H1 (cell line): Measurements from ENCODE around the gene PIP5K1B. TPM values are rescaled to one million over a fixed set of nuclear protein-coding genes. Genes with fewer than 3 reads are reported as not detected.

Source experiments
- ASH2L ChIP-seq: fragments of 200-600, 300-600 bp; sonication (generic); IDR thresholded peaks from one replicate; pipeline ENCODE4 v1.7.1; 2017; ENCODE audit warnings: low read length
- BRCA1 ChIP-seq: IDR thresholded peaks from 2 replicates; pipeline ENCODE4 v1.6.1; 2012; ENCODE audit warnings: low read depth, low read length, improper control_type of control experiment
- CREB1 ChIP-seq: IDR thresholded peaks from 2 replicates; pipeline ENCODE4 v1.6.1; 2012; ENCODE audit warnings: inconsistent platforms
- EGR1 ChIP-seq: IDR thresholded peaks from 2 replicates; pipeline ENCODE4 v1.6.1; 2011; ENCODE audit warnings: low read depth, low read length, borderline replicate concordance
- POLR2A ChIP-seq, 2 experiments: IDR thresholded peaks; 1 replicate in 1 of 2; 2 replicates in 1 of 2; pipeline ENCODE4 v1.6.1; 2011; ENCODE audit warnings: low read depth in 2 of 2, low read length in 2 of 2, mild to moderate bottlenecking in 2 of 2; ENCODE audit errors: control extremely low read depth in 1 of 2
- SRF ChIP-seq: IDR thresholded peaks from 2 replicates; pipeline ENCODE4 v1.6.1; 2011; ENCODE audit warnings: mild to moderate bottlenecking, low read depth, low read length, moderate library complexity
- polyA plus RNA-seq, 7 experiments: library from polyadenylated mRNA; depleted of rRNA in 3 of 7; stranded (reverse) in 5 of 7; unstranded in 2 of 7; fragments of >200 nt in 5 of 7; fragments of 200-250 nt in 2 of 7; gene quantifications; 1 replicate in 5 of 7; 2 replicates in 1 of 7; 4 replicates in 1 of 7; pipeline versions ENCODE4 v1.2.1 to v1.2.3, GENCODE V29; 2011 to 2013; ENCODE audit warnings: missing spikeins in 2 of 7, mixed read lengths in 2 of 7
- total RNA-seq: library from RNA; stranded (reverse); fragmentation: NEBNext Ultra II Directional; extraction: Animal tissue kit (Norgen Biotek cat#: 25700); gene quantifications from 2 replicates; pipeline ENCODE4 v1.2.1, GENCODE V29; 2021
- TF ChIP-seq, protein P1 (sequence below): fragments of 300-600 bp; sonication (generic); IDR thresholded peaks from 2 replicates; pipeline ENCODE4 v1.7.1; 2012; ENCODE audit warnings: low read length, moderate library complexity, mild to moderate bottlenecking, inconsistent platforms; ENCODE audit not compliant: insufficient replicate concordance

Gene PIP5K1B
- total and polyA plus RNA-seq, 2 of the 8 experiments (the other 6 are each of a cell fraction or from before 2014, with no cell fraction given) = 4.7 to 7.7 TPM

DNA sequence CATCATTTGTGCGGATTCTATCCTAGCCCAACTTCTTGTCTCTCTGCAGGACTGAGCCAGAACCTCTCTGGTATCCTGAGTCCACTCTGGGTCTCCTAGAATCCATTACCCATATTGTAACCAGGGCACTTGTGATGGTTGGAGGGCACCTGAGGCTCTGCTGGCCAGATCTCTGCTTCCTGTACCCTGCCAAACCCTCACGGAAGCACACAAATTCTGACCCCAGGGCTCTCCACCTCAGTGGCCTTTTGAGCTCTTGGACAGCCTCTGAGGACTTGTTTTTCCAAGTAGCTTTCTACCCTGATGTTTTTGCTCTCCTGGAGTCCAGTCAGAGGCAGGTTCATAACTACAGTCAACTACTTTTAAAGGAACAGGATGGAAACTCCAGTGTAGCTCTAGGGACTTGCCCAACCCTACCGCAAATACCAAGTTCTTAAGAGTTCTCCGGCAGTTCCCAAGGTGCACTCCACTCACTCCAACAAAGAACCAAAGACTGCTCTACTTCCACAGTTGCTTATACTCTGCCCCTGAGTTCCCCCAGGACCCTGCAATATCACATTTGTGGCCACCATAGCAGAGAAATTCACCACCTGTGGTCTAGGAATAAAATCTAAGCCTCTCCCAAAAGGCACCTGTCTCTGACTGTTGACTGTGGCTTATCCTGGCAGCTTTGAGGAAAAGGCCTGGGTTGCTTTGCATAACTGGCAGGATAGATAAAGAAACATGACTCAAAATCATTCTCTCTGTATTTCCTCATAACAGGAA is 9.6 kb downstream of the PIP5K1B start (continued):
- TF ChIP-seq BRCA1 (no peak), EGR1 (no peak), SRF (no peak), POLR2A (IDR thresholded peaks at IDR 0.05; ENCODE audit: control extremely low read depth in 1 of 2, low read depth in 2 of 2, low read length in 2 of 2) (no peak), ASH2L (no peak), CREB1 (no peak)
- TF ChIP-seq, protein P1, sequence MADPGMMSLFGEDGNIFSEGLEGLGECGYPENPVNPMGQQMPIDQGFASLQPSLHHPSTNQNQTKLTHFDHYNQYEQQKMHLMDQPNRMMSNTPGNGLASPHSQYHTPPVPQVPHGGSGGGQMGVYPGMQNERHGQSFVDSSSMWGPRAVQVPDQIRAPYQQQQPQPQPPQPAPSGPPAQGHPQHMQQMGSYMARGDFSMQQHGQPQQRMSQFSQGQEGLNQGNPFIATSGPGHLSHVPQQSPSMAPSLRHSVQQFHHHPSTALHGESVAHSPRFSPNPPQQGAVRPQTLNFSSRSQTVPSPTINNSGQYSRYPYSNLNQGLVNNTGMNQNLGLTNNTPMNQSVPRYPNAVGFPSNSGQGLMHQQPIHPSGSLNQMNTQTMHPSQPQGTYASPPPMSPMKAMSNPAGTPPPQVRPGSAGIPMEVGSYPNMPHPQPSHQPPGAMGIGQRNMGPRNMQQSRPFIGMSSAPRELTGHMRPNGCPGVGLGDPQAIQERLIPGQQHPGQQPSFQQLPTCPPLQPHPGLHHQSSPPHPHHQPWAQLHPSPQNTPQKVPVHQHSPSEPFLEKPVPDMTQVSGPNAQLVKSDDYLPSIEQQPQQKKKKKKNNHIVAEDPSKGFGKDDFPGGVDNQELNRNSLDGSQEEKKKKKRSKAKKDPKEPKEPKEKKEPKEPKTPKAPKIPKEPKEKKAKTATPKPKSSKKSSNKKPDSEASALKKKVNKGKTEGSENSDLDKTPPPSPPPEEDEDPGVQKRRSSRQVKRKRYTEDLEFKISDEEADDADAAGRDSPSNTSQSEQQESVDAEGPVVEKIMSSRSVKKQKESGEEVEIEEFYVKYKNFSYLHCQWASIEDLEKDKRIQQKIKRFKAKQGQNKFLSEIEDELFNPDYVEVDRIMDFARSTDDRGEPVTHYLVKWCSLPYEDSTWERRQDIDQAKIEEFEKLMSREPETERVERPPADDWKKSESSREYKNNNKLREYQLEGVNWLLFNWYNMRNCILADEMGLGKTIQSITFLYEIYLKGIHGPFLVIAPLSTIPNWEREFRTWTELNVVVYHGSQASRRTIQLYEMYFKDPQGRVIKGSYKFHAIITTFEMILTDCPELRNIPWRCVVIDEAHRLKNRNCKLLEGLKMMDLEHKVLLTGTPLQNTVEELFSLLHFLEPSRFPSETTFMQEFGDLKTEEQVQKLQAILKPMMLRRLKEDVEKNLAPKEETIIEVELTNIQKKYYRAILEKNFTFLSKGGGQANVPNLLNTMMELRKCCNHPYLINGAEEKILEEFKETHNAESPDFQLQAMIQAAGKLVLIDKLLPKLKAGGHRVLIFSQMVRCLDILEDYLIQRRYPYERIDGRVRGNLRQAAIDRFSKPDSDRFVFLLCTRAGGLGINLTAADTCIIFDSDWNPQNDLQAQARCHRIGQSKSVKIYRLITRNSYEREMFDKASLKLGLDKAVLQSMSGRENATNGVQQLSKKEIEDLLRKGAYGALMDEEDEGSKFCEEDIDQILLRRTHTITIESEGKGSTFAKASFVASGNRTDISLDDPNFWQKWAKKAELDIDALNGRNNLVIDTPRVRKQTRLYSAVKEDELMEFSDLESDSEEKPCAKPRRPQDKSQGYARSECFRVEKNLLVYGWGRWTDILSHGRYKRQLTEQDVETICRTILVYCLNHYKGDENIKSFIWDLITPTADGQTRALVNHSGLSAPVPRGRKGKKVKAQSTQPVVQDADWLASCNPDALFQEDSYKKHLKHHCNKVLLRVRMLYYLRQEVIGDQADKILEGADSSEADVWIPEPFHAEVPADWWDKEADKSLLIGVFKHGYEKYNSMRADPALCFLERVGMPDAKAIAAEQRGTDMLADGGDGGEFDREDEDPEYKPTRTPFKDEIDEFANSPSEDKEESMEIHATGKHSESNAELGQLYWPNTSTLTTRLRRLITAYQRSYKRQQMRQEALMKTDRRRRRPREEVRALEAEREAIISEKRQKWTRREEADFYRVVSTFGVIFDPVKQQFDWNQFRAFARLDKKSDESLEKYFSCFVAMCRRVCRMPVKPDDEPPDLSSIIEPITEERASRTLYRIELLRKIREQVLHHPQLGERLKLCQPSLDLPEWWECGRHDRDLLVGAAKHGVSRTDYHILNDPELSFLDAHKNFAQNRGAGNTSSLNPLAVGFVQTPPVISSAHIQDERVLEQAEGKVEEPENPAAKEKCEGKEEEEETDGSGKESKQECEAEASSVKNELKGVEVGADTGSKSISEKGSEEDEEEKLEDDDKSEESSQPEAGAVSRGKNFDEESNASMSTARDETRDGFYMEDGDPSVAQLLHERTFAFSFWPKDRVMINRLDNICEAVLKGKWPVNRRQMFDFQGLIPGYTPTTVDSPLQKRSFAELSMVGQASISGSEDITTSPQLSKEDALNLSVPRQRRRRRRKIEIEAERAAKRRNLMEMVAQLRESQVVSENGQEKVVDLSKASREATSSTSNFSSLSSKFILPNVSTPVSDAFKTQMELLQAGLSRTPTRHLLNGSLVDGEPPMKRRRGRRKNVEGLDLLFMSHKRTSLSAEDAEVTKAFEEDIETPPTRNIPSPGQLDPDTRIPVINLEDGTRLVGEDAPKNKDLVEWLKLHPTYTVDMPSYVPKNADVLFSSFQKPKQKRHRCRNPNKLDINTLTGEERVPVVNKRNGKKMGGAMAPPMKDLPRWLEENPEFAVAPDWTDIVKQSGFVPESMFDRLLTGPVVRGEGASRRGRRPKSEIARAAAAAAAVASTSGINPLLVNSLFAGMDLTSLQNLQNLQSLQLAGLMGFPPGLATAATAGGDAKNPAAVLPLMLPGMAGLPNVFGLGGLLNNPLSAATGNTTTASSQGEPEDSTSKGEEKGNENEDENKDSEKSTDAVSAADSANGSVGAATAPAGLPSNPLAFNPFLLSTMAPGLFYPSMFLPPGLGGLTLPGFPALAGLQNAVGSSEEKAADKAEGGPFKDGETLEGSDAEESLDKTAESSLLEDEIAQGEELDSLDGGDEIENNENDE = no peak
